NCI-H1048 (cell line): ENCODE results near the gene PCDHGB7.
"Not testable (repeated sequence)": the region's sequence is repeated elsewhere in the genome, so short reads cannot be mapped to it uniquely, and the experiment has no call there.

Experiments used
- DNase-seq: peaks from one replicate; lab custom pipeline; 2025; lab: John Stamatoyannopoulos, UW

PCDHGB7 gene

DNA sequence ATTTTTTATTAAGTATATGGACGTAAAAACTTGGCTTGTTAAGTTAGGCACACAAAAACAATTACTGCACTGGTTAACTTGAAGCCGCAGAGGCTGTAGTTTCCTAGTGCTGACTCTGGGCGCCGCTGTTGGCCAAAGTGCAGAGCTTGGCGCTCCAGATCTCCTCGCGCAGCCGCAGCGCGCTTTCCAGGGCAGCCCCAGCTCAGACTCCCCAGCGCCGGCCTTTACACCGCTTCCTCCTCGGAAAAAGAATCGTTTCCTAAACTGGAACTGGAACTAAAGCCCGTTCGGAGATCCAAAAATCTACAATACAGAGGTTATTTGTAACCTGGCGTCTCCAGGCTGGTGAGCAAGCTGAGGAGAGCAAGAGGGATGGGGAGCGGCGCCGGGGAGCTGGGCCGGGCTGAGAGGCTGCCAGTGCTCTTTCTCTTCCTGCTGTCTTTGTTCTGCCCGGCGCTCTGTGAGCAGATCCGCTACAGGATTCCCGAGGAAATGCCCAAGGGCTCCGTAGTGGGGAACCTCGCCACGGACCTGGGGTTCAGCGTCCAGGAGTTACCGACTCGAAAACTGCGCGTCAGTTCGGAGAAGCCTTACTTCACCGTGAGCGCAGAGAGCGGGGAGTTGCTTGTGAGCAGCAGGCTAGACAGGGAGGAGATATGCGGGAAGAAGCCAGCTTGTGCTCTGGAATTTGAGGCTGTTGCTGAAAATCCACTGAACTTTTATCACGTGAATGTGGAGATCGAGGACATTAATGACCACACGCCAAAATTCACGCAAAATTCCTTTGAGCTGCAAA is 19.5 kb upstream of the PCDHGB7 start, which contains the start of gene PCDHGB5:
Gene PCDHGB5, plus strand, starts transcription at position 192 of the 796 bp plus-strand sequence. Its CDS starts 181 bp downstream, at position 373.
- DNase-seq: not testable (repeated sequence)

DNA sequence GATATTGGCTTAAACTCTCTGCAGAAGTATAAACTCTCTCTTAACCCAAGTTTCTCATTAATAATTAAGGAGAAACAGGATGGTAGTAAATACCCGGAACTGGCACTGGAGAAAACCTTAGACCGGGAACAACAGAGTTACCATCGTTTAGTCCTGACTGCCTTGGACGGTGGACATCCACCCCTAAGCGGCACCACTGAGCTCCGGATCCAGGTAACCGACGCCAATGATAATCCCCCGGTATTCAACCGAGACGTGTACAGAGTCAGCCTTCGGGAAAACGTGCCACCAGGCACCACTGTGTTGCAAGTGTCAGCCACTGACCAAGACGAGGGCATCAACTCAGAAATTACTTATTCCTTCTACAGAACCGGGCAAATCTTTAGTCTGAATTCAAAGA is 18.9 kb upstream of the PCDHGB7 start:
- DNase-seq: no peak

GRCh38 chr5:141399555-141400258 is 17.8 kb upstream of the PCDHGB7 start:
- no peak for DNase-seq

- no peak for DNase-seq
These were observed 14.8 kb upstream of the PCDHGB7 start, which contains the start of gene PCDHGA9 for GRCh38 chr5:141402553-141403243. TSS of gene PCDHGA9 (plus strand) at chr5:141402778. CDS start at chr5:141402953, 175 bp downstream.

DNA sequence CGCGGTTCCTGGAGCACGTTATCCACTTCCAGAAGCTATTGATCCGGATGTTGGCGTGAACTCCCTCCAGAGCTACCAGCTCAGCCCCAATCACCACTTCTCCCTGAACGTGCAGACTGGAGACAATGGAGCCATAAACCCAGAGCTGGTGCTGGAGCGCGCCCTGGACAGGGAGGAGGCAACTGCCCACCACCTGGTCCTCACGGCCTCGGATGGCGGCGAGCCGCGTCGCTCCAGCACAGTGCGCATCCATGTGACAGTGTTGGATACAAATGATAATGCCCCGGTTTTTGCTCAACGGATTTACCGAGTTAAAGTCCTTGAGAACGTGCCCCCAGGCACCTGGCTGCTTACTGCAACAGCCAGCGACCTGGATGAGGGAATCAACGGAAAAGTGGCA is 14.1 kb upstream of the PCDHGB7 start:
- no peak for DNase-seq

DNA sequence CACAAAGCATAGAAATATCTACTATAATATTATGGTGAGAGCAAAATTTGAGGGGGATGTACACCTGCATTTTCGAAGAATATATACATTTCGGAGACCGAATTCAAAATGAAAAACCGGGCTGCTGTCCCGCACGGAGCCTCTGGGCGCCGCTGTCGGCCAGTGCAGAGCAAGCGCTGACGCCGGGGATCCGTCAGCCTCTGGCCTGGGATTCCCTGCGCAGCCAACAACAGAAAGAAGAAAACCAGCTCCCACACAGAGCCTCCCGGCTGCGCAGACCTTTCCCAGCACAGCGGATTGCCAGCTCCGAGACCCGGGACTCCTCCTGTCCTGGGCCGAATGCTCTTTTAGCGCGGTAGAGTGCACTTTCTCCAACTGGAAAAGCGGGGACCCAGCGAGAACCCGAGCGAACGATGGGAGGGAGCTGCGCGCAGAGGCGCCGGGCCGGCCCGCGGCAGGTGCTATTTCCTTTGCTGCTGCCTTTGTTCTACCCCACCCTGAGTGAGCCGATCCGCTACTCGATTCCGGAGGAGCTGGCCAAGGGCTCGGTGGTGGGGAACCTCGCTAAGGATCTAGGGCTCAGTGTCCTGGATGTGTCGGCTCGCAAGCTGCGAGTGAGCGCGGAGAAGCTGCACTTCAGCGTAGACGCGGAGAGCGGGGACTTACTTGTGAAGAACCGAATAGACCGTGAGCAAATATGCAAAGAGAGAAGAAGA is 9.5 kb upstream of the PCDHGB7 start, which contains the start of gene PCDHGB6:
Gene PCDHGB6, plus strand, starts transcription at position 232 of the 716 bp plus-strand sequence. Its CDS starts 182 bp downstream, at position 414.
- not testable (repeated sequence) for DNase-seq

DNA sequence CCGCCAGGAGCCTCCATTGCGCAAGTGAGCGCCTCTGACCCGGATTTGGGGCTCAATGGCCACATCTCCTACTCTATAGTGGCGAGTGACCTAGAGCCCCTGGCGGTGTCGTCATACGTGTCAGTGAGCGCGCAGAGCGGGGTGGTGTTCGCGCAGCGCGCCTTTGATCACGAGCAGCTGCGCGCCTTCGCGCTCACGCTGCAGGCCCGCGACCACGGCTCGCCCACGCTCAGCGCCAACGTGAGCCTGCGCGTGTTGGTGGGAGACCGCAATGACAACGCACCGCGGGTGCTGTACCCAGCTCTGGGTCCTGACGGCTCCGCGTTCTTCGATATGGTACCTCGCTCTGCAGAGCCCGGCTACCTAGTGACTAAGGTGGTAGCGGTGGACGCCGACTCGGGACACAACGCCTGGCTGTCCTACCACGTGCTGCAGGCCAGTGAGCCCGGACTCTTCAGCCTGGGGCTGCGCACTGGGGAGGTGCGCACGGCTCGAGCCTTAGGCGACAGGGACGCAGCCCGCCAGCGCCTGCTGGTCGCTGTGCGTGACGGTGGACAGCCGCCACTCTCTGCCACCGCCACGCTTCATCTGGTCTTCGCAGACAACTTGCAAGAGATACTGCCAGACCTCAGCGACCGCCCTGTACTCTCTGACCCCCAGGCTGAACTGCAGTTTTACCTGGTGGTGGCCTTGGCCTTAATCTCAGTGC is 7.7 kb upstream of the PCDHGB7 start:
- DNase-seq: no peak

DNA sequence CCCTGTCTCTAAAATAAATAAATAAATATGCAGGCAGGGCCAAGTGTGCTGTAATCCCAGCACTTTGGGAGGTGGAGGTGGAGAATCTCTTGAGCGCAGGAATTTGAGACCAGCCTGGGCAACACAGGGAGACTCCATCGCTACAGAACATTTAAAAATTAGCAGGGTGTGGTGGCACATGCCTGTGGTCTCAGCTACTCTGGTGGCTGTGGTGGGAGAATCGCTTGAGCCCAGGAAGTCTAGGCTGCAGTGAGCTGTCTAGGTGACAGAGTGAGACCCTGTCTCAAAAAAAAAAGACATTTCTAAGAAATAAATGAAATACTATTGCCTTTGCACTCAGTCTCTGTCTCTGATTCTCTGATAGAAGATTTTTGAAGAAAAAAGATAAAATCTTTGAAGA is 5.9 kb upstream of the PCDHGB7 start:
- DNase-seq: no peak

- DNase-seq: no peak
These were observed 4.5 kb upstream of the PCDHGB7 start, which contains the start of gene PCDHGA10 for GRCh38 chr5:141412854-141413539. TSS of gene PCDHGA10 (plus strand) at chr5:141412987. CDS start at chr5:141413176, 189 bp downstream.

DNA sequence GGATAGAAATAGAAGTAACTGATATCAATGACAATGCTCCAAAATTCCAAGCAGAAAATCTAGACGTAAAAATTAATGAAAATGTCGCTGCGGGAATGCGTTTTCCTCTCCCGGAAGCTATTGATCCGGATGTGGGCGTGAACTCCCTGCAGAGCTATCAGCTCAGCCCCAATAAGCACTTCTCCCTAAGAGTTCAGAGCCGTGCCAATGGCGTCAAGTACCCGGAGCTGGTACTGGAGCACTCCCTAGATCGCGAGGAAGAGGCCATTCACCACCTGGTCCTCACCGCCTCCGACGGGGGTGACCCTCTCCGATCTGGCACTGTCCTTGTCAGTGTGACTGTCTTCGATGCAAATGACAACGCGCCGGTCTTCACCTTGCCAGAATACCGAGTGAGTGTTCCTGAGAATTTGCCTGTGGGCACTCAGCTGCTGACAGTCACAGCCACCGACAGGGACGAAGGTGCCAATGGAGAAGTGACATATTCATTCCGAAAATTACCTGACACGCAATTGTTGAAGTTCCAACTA is 3.9 kb upstream of the PCDHGB7 start:
- DNase-seq: no peak

DNA sequence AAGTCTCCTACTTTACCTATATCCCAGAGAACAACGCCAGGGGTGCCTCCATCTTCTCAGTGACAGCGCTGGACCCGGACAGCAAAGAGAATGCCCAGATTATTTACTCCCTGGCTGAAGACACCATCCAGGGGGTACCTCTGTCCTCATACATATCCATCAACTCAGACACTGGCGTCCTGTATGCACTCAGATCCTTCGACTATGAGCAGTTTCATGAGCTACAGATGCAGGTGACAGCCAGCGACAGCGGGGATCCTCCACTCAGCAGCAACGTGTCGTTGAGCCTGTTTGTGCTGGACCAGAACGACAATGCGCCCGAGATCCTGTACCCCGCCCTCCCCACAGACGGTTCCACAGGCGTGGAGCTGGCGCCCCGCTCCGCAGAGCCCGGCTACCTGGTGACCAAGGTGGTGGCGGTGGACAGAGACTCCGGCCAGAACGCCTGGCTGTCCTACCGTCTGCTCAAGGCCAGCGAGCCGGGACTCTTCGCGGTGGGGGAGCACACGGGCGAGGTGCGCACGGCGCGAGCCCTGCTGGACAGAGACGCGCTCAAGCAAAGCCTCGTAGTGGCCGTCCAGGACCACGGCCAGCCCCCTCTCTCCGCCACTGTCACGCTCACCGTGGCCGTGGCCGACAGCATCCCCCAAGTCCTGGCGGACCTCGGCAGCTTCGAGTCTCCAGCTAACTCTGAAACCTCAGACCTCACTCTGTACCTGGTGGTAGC is 2.8 kb upstream of the PCDHGB7 start:
- not testable (repeated sequence) for DNase-seq

GRCh38 chr5:141415275-141415618 is 2.2 kb upstream of the PCDHGB7 start:
- DNase-seq: not testable (repeated sequence)

DNA sequence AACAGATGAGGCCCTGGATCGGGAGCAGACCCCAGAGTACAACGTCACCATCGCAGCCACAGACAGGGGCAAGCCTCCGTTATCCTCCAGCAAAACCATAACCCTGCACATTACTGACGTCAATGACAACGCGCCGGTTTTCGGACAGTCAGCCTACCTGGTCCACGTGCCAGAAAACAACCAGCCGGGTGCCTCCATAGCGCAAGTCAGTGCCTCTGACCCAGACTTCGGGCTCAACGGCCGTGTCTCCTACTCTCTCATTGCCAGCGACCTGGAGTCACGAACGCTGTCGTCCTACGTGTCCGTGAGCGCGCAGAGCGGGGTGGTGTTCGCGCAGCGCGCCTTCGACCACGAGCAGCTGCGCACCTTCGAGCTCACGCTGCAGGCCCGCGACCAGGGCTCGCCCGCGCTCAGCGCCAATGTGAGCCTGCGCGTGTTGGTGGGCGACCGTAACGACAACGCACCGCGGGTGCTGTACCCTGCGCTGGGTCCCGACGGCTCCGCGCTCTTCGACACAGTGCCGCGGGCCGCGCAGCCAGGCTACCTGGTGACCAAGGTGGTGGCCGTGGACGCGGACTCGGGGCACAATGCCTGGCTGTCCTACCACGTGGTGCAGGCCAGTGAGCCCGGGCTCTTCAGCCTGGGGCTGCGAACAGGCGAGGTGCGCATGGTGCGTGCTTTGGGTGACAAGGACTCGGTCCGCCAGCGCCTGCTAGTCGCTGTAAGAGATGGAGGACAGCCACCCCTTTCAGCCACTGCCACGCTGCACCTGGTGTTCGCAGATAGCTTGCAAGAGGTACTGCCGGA is 1.8 kb downstream of the PCDHGB7 start:
- no peak for DNase-seq

- no peak for DNase-seq
These were observed 3.5 kb downstream of the PCDHGB7 start, which contains the start of gene PCDHGA11 for GRCh38 chr5:141420855-141421488. TSS of gene PCDHGA11 (plus strand) at chr5:141421051. CDS start at chr5:141421228, 177 bp downstream.

- no peak for DNase-seq
These were observed 4.0 kb downstream of the PCDHGB7 start for GRCh38 chr5:141421489-141421855.

DNA sequence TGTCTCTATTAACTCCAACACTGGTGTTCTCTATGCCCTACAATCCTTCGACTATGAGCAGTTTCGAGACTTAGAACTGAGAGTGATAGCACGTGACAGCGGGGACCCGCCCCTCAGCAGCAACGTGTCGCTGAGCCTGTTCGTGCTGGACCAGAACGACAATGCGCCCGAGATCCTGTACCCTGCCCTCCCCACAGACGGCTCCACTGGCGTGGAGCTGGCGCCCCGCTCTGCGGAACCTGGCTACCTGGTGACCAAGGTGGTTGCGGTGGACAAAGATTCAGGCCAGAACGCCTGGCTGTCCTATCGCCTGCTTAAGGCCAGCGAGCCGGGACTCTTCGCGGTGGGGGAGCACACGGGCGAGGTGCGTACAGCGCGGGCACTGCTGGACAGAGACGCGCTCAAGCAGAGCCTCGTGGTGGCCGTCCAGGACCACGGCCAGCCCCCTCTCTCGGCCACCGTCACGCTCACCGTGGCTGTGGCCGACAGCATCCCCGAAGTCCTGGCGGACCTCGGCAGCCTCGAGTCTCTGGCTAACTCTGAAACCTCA is 5.3 kb downstream of the PCDHGB7 start:
- DNase-seq: no peak

- no peak for DNase-seq
These were observed 10.4 kb downstream of the PCDHGB7 start for GRCh38 chr5:141427783-141428426.
